ENCODE measurements around the gene ZNF473.

The ZNF473 gene

DNA sequence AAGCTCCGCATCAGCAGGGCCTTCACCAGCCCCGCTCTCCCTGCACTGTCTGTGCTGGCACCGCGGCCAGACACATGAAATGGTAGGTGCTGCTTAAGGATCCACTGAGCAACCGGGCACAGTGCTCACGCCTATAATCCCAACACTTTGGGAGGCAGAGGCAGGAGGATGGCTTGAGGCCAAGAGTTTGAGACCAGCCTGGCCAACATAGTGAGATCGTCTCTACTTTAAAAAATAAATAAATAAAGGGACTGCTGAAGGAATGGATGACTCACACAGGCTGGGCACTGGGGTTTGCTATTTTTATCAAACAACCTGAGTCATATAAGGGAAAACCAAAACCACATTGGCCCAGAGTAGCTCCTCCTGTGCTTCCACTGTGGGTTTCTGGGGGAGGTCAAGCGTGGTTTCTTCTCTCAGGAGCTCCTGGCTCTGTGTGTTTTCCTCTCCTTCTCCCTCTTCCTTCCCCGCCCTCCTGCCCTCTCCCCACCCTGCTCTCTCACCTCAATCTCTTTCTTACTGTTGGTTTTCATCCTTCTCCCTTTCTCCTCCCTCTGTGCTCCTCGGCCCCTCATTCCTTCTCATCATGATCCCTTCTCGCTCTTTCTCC is 21.9 kb upstream of the ZNF473 start:
- no peak for DNase-seq

DNA sequence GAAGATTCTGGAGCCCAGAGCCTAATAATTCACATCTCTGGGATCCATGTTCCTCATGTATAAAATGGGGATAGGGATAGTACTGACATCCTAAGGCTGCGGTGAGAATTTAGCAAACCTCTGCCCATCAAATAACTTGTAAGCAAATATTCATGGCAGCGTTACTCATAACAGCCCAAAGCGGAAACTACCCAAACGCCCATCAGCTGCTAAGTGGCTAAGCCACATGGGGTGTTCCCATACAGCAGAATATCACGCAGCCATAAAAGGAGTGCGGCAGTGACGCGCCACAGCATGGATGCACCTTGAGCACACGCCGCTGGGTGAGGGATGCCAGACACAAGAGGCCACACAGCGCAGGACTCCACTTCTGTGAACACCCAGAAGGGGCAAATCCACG is 20.4 kb upstream of the ZNF473 start:
- DNase-seq: no peak

DNA sequence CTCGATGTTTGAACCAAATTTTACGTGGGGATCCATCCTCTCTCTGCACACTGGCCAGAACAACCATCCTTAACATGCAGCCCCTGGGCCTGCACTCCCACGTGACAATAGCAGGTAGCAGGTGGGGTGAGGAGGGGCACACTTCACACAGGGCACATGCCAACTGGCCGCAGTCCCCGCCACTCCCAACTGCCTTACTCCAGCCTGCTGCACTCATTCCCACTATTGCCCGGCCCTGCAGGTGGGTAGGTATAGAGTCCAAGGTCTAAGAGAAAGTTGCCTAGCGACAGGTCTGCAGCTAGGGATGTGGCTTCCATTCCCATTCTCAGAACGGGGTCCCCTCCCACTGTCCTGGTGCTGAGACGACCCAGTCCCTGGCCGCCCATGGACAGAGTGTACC is 18.6 kb upstream of the ZNF473 start:
- no peak for DNase-seq

DNA sequence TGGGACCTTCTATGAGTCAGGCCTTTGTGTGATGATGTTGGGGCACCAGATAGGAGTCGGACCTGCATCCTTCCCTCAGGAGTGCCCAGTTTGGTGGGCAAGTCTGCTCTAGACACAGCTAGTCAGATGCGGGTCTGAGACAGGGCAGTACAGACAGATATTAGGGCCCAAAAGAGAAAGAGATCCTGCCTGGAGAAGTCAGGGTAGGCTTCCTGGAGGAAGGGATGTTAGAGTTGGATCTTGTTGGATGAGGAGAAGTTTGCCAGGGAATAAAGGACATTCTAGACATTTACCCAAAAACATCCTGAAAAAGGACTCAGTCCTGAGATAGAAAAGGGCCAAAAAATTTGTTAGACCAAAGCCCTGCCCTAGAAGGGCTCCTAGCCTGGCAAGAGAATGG is 17.9 kb upstream of the ZNF473 start:
- no peak for DNase-seq

DNA sequence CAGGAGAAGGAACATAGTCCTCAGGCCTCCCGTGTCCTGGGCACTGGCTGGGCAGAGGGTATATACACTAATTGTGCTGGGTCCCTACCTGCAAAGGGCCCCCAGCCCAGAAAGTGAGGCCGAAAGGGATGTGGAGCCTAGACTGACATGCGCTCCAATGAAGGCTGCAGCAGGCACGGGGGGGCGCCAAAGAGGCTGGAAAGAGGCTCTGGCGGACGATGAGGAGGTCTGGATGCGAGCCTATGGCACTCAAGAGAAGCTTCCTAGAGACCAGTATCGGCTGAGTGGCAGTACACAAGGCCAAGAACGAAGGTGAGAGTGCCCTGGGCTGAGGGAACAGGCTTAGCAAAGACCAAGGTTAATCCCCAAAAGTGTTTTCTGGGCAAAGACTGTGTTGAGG is 17.3 kb upstream of the ZNF473 start:
- no peak for DNase-seq

DNA sequence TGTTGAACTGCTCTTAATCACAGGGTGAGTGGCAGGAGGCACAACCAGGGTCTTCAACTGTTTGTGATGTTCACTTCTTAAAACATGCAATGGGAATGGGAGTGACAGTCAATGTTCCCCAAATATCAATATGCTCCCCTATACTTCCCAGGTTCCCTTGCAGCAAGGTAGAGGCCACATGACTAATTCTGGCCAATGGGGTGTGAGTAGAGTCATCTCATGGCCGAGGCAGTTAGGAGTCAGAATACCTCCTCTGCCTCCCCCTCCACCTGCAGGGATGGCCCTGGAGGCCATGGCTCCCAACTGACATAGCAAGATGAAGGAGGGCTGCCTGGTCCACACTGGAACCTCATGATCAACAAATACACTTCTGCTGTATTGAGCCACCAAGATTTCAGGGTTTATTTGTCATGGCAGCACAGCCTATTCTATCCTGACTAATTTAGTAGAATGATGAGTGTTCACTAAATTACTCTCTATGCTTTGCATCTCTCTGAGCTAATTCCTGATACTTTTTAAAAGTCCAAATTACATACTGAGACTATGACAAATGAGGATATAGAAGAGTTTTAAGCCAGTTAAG is 9.5 kb upstream of the ZNF473 start:
- no peak for DNase-seq

DNA sequence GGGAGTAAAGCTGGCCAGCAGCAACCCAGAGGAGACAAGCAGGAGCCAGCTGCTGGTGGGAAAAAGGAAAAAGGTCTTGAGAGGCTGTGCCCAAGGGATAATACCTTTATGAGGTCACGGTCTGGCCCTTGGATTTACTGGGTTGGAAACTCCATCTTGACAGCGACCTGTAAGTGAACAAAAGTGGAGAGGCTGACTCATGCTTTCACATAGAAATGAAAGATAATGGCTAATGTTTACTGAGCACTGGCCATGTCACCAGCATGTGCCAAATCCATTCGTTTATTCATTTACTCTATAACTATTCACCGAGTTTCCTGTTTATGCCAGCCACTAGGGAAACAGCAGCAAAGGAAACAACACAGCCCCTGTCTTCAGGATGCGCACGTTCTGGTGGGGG is 5.3 kb upstream of the ZNF473 start:
- no peak for DNase-seq

DNA sequence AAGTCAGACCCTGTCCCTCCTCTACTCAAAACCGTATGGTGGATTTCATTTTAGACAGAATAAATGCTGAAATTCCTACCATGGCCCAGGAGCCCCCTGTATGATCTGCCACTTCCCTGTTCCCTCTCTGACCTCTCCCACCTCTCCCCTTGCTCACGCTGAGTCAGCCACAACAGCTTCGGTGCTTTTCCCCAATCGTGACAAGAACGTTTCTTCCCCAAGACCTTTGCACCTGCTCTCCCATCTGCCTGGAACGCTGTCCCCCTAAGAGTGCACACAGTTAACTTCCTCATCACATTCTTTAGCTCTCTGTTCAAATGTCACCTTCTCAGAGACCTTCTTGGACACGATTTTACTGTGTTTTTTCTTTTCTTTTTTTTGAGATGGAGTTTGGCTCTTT is 3.0 kb upstream of the ZNF473 start:
- no peak for DNase-seq

DNA sequence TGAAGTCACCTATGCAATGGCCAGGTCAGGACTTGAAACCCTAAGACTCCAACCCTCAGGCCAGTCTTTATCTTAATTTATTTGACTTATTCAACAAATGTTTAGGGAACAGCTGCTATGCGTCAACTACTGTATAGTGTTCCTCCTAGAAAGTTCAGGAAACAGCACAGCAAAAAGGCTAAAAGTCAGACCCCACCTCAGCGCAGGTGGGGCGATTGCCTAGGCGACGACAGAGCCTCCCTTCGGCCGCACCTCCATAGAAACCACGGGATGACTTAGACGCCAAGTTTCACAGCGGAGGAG is 1.1 kb upstream of the ZNF473 start:
- no peak for DNase-seq

DNA sequence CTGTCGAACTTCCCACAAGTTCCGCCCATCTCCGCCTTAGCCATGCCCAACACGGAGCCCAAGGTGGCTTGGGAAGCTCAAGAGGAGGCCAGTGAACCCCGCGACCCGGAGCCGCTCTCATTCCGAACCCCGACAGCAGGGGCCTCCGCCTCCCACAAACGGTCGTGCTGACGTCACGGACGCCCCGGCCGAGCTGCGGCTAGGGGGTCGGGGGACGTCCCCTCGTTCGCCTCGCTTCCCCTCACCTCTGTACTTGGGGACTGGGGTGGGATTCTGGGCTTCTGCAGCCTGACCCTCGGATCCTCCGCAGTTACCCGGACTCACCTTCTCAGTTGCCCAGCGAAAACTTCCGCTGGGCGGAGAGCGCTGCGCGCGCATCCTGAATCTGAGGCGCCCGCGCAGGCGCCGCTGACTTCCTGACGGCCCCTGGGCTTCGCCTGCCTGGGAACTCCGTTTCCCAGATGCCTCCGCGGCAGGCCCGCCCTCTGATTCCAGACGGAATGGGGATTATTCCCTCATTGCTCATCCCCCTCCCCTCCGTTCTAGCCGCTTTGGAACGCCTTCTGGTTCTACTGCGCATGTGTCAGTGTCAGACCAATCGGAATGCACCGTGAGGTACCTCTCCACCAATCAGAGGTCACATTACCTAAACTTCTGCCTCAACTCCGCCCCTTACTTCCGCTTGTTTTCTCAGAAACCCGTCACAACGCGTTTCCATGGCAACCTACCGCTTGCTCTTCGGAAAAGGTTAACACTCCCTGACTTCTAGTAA is 597 bp upstream of the ZNF473 start, which contains the start of gene VRK3:
Gene VRK3, minus strand, starts transcription at position 351 of the 772 bp plus-strand sequence. CDS start 9,210 bp downstream, outside the sequence.
- peak; percentile 99 to 100 for DNase-seq

DNA sequence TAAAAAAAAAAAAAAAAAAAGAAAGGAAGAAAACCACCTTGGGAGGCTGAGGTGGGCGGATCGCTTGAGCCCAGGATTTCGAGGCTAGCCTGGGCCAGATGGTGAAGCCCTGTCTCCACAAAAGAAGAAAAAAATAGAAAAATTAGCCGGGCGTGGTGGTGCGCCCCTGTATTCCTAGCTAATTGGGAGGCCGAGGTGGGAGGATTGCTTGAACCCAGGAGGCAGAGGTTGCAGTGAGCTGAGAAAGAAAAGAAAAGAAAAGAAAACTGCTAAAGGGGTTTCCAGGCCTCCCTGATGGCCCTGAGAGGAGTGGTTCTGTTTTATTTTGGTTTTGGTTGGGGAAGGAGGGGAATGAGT is 723 bp downstream of the ZNF473 start:
- no peak for DNase-seq

DNA sequence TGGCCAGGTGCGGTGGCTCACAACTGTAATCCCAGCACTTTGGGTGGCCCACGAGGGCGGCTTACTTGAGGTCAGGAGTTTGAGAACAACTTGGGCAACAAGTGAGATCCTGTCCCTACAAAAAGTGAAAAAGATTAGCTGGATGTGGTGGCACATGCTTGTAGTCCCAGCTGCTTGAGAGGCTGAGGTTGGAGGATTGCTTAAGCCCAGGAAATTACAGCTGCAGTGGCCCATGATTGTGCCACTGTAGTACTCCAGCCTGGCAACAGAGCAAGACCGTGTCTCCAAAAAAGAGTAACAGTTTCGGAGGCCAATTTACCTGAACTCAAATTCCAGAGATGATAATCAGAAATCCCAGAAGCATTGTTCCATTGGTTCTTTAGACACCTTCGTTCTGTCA is 4.4 kb downstream of the ZNF473 start:
- DNase-seq: no peak

DNA sequence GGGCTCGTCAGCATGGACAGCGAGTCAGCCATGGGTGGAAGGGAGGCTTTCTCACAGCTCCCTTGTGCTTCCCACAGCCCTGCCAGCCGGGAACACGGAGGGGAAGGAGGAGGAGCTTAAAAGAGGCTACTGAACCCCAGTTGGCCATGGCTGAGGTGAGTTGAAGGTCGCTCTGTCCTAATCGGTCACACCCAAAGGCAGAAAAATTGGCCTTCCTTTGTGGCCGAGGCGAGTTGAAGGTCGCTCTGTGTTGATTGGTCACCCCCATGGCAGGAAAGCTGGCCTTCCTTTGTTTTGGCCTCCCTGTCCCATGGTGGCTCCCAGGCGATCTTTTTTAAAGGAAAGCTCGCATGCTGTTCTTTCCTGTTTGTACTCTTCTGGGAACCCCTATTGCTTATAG is 5.1 kb downstream of the ZNF473 start:
- no peak for DNase-seq

DNA sequence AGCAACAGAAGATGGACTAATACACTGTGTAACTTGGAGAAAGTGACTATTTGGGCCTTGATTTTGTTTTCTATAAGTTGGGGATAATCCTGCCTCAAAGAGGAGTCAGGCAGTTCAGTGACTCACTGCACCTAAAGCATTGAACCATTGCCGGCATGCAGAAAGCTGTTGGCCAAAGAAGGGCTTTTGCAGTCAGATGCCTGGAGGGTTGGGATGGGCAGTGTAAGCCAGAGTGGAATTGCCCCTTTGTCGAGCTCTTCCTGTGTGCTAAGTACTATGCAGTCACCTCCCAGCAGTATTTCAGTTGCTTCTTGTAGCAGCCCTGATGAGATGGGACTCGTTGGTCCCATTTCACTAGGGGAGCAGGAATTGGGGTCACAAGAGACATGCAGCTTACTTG is 11.1 kb downstream of the ZNF473 start:
- no peak for DNase-seq

DNA sequence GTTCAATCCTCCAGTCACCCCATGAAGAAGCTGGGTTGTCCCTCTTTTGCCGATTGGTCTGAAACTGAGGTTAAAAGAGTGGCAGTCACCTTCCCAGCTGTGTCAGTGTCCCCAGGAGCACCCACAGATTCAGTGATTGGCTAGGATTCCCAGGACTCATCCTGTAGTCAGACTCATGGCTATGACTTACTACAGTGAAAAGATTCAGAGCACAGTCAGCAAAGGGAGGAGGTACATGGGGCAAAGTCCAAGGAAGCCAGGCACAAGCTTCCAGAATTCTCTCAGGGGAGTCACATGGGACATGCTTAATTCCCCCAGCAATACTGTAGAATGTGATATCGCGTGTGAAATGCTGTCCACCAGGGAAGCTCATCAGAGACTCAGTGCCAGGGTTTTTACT is 14.2 kb downstream of the ZNF473 start:
- no peak for DNase-seq

DNA sequence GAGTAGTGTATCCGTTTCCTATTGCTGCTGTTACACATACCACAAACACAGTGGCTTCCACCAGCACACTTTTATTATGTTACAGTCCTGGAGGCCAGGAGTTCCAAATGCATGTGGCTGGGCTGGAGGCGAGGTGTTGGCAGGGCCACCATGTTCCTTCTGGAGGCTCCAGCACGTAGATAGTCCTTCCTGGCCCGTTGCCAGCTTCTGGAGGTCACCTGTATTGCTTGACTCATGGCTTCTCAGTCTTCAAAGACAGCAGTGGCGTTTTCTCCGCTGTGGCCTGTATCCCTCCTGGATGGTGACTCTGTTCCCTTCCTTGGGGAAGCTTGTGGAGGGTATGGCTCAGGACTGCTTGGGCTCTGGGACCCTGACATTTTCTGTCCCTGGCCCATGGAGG is 15.2 kb downstream of the ZNF473 start:
- no peak for DNase-seq

DNA sequence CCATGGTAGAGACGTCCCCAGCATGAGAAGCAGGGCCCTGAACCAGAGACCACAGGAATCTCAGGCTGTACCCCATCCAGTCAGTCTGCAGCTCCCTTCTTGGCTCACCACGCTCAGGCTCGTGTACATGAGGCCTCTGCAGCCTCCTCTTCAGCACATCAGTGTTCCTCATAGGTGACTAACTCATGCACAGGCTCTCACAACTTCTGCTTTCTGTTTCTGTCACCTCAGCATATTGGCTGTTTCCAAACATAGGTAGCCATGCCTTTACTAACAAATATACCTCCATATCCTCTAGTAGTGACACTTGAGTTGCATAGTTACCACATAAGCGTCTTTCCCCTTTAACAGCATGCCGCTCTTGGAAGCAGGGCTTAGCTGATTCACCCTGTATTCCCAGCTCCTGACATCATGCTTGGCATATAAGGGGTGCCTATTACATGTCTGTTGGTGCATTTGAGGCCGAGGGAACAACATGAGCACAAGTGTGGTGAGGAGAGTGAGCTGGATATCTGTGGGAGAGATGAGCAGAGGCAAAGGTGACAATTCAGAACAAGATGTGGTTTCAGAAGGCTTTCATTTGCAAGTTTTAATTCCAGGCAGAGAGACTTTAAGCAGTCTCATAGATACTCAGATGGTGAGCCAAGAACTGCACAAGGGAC is 16.7 kb downstream of the ZNF473 start:
- DNase-seq: no peak

DNA sequence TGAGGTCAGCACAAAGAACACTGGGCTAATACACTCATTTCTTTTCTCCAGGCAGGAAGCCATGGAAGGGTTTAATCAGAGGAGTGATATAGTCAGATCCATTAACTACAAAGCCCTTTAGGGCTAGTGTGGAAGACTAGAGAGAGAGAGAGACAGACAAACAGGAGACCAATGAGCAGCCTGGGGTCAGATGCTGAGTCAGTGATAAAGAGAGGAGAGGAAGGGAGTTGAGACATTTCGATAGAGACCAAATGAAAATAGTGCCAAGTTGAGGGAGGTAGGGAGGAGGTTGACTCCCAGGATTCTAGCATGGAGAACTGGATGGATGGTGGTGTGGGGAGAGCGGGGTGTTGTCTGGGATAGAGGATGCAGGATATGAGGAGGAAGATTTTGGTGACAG is 18.2 kb downstream of the ZNF473 start:
- no peak for DNase-seq

DNA sequence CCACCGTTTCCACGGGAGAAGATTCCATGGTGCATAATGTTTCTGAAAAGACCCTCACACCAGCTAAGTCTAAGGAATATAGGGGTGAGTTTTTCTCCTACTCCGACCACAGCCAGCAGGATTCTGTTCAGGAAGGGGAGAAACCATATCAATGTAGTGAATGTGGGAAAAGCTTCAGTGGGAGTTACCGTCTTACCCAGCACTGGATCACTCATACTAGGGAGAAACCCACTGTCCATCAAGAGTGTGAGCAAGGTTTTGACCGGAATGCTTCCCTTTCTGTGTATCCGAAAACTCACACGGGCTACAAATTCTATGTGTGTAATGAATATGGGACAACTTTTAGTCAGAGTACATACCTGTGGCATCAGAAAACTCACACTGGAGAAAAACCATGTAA is 19.1 kb downstream of the ZNF473 start:
- no peak for DNase-seq

DNA sequence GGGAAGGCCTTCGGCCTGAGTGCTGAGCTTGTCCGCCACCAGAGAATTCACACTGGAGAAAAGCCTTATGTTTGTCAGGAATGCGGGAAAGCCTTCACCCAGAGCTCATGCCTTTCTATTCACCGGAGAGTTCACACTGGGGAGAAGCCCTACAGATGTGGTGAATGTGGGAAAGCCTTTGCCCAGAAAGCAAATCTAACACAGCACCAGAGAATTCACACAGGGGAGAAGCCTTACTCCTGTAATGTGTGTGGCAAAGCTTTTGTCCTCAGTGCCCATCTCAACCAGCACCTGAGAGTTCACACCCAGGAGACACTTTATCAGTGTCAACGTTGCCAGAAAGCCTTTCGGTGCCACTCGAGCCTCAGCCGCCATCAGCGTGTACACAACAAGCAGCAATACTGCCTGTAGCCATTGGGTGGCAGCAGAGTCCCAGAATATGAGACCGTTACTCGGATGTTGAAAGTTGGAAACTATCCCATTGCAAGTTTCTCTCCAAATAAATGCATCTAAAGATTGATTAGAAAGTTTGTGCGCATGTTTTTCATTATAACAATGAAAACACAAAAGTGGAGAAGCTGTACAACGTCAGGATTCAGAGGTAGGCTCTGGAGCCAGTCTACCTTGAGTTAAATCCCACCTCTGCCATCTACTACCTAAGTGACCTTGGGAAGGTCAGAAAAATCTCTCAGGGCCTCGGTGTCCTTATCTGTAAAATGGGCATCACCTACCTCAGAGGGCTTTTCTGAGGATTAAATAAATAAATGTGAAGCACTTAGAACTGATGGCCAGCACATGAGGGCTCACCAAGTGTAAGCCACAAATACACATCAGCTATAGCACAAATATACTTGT is 21.1 kb downstream of the ZNF473 start:
- peak; percentile 45 to 67 for DNase-seq

DNA sequence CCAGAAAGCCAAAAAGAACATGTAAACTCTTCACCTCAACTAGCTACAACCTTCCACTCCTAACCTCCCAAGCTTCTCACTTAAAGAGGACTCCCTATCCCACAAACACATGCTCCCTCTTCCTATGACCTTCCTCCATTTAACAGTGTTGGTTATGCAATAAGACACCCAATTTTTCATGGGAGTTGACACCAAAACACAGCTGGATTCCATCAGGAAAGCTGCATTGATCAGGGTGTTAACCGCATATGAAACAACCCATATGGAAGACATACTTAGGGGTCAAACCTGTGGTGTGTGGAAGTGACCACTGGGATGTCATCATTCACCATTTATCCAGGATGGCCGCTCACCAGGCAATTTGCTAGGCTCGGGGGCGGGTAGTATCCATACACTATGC is 21.9 kb downstream of the ZNF473 start:
- no peak for DNase-seq

DNA sequence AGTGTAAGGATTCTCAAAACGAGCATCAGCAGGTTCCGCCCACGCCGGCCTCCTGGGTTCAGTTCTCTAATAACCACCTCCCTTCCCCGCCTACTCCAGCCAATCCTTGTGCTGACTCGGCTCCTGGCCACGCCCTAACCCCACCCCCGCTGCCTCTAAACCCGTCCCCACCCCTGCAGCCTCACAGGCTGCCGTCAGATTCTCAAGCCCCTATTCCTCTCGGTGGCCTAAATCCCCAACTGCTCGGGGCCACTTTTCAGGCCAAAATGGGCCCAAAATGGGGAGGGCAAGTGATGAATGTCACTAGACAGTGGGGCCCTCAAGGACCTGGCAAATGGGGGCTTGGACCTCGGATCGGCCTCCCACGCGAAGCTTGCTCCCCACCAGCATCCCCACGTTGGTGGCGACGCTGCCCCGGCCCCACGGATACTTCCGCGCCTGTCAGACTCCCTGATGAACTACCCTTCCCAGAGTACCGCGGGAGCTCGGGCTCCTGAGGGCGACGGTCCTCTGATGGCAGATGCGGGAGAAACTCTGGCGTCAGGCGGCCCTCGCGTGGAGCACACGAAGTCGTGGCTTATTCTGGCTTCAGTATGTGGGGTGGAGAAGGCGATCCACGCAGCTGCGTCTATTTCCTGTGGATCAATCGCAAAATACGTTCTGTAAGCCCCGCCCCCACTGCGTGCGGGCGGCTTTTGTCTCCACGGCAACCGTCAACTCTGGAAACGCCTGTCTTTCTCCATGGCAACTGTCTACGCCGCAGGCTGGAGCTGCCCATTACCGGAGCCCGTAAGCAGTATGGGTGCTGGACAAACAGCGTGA is 24.8 kb downstream of the ZNF473 start:
- DNase-seq: peak; percentile 88 to 89

Measured in CD4-positive, alpha-beta T cell treated with Interleukin-1 beta for 1 hour (primary cell).